ENCODE measurements around the gene NAT16.

DNA sequence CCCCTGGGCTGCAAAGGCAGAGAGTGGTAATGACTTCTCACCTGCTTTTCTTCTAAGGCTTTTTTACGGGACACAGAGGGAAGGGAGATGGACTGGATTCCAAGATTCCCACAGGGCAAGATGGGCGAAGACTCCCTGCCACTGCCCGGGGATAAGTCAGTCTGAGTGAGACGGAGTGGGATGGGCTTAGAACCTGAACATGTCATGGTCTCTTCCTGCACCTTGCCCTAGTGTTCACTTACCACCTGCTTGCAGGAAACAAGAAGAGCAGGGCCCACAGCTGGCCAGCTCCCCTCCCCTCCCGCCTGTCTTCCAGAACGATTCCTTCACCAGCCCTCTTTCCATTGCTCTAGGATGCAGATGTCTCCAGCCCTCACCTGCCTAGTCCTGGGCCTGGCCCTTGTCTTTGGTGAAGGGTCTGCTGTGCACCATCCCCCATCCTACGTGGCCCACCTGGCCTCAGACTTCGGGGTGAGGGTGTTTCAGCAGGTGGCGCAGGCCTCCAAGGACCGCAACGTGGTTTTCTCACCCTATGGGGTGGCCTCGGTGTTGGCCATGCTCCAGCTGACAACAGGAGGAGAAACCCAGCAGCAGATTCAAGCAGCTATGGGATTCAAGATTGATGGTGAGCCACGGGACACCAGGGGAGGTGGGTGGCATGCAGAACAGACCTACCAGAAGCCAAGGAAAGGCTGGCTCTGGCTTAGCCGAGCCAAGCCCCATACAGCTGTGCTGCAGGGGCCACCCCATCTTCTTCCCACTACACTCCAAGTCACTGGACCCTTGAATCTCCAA lies 51.9 kb downstream of the NAT16 start:
- TF ChIP-seq, protein P1, sequence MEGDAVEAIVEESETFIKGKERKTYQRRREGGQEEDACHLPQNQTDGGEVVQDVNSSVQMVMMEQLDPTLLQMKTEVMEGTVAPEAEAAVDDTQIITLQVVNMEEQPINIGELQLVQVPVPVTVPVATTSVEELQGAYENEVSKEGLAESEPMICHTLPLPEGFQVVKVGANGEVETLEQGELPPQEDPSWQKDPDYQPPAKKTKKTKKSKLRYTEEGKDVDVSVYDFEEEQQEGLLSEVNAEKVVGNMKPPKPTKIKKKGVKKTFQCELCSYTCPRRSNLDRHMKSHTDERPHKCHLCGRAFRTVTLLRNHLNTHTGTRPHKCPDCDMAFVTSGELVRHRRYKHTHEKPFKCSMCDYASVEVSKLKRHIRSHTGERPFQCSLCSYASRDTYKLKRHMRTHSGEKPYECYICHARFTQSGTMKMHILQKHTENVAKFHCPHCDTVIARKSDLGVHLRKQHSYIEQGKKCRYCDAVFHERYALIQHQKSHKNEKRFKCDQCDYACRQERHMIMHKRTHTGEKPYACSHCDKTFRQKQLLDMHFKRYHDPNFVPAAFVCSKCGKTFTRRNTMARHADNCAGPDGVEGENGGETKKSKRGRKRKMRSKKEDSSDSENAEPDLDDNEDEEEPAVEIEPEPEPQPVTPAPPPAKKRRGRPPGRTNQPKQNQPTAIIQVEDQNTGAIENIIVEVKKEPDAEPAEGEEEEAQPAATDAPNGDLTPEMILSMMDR (IDR thresholded peaks at IDR 0.05) = no peak
- TF ChIP-seq POLR2A (IDR thresholded peaks at IDR 0.05) = no peak
